Activated CD4-positive, alpha-beta T cell treated with anti-CD3 and anti-CD28 coated beads for 36 hours (primary cell): Measurements from ENCODE around the gene CARTPT. TPM values are rescaled to one million over a fixed set of nuclear protein-coding genes. Genes with fewer than 3 reads are reported as not detected.

Experiments used
- ATAC-seq: fragments of 200-7000 bp; cut with Tn5 transposase; one replicate; pipeline ENCODE4 v1.10.0; 2021; ENCODE audit warnings: mild to moderate bottlenecking, moderate library complexity
- CTCF ChIA-PET: fragments of 350-600 bp; sonication (Branson Sonifier 250); formaldehyde crosslinking; loops from one replicate; lab custom pipeline; 2021; ENCODE audit warnings: antibody characterized with exemption; lab: Charles Lee
- POLR2A ChIA-PET: fragments of 350-600 bp; sonication (Branson Sonifier 250); formaldehyde crosslinking; loops from one replicate; lab custom pipeline; 2021; ENCODE audit warnings: antibody characterized with exemption, inconsistent platforms; lab: Charles Lee
- DNase-seq: peaks from one replicate; pipeline ENCODE4 v3.0.0-alpha.2; 2020
- H3K27ac Mint-ChIP-seq: one replicate; pipeline ENCODE4 v1.8.0; 2021; ENCODE audit warnings: mixed read lengths
- H3K27me3 Mint-ChIP-seq: one replicate; pipeline ENCODE4 v1.8.0; 2021; ENCODE audit warnings: mixed read lengths
- H3K36me3 Mint-ChIP-seq: one replicate; pipeline ENCODE4 v1.8.0; 2021; ENCODE audit warnings: low read depth, mixed read lengths
- H3K4me1 Mint-ChIP-seq: one replicate; pipeline ENCODE4 v1.8.0; 2021; ENCODE audit warnings: mixed read lengths
- H3K4me3 Mint-ChIP-seq: one replicate; pipeline ENCODE4 v1.8.0; 2021; ENCODE audit warnings: mild to moderate bottlenecking, moderate library complexity, mixed read lengths
- H3K9me3 Mint-ChIP-seq: one replicate; pipeline ENCODE4 v1.8.0; 2021; ENCODE audit warnings: low read depth, mixed read lengths
- intact Hi-C, 2 experiments: fragments of 100-400 bp; cut with DNase I in 1 of 2; cut with micrococcal nuclease in 1 of 2; formaldehyde crosslinking; loops; one replicate each; pipeline versions ENCODE4 v1.14.2 to v1.15.1; 2022 to 2024; cut with DNase I, micrococcal nuclease
- total RNA-seq, 2 experiments: library from RNA; stranded (reverse); gene quantifications; one replicate each; pipeline ENCODE4 v1.2.3, GENCODE V29; 2021

CARTPT gene
- total RNA-seq, 2 experiments from 2014 or later = not detected

- no peak overlapping the region for H3K27ac Mint-ChIP-seq
- ATAC-seq (no peak), DNase-seq (no peak)
- H3K27me3 Mint-ChIP-seq = peaks cover 14% of the 10 kb centered on the region
- H3K36me3 Mint-ChIP-seq = no peaks in the 10 kb centered on the region
- no peaks in the 10 kb centered on the region for H3K4me1 Mint-ChIP-seq
- H3K4me3 Mint-ChIP-seq = no peak overlapping the region
- CTCF ChIA-PET = interaction anchor here (0.6 kb wide), 1 partner anchor 244 kb away, joined by 3 read pairs; no protein-coding TSS in a partner anchor
- intact Hi-C loops = no loop called here
- POLR2A ChIA-PET = no interaction called here
- H3K9me3 Mint-ChIP-seq = no peaks in the 10 kb centered on the region
Observed at GRCh38 chr5:71737931-71738539, 19.0 kb downstream of the CARTPT start.

GRCh38 chr5:71738662-71739361 lies 19.7 kb downstream of the CARTPT start:
- intact Hi-C loops = no loop called here
- Mint-ChIP-seq H3K27me3 (peaks cover 14% of the 10 kb centered on the region), H3K27ac (no peak overlapping the region), H3K9me3 (no peaks in the 10 kb centered on the region), H3K4me1 (no peaks in the 10 kb centered on the region), H3K36me3 (no peaks in the 10 kb centered on the region), H3K4me3 (no peak overlapping the region)
- DNase-seq = no peak
- CTCF ChIA-PET = interaction anchor here (0.6 kb wide), 2 partner anchors 35 to 243 kb away, joined by 3 read pairs; no protein-coding TSS in a partner anchor
- POLR2A ChIA-PET = no interaction called here
- ATAC-seq = no peak

GRCh38 chr5:71740015-71740753 lies 21.1 kb downstream of the CARTPT start:
- POLR2A ChIA-PET = no interaction called here
- no peak overlapping the region for H3K27ac Mint-ChIP-seq
- intact Hi-C loops = no loop called here

GRCh38 chr5:71743155-71743554 lies 24.1 kb downstream of the CARTPT start:
- no peaks in the 10 kb centered on the region for H3K9me3 Mint-ChIP-seq
- peaks cover 11% of the 10 kb centered on the region for H3K27me3 Mint-ChIP-seq
- no peak overlapping the region for H3K27ac Mint-ChIP-seq
- no peak for DNase-seq
- no peak for ATAC-seq
- H3K4me3 Mint-ChIP-seq = no peak overlapping the region
- POLR2A ChIA-PET = no interaction called here
- CTCF ChIA-PET = no interaction called here
- H3K36me3 Mint-ChIP-seq = no peaks in the 10 kb centered on the region
- H3K4me1 Mint-ChIP-seq = no peaks in the 10 kb centered on the region
- intact Hi-C loops = no loop called here

More at GRCh38 chr5:71740015-71740753, 21.1 kb downstream of the CARTPT start:
- CTCF ChIA-PET = no interaction called here
- H3K4me1 Mint-ChIP-seq = no peaks in the 10 kb centered on the region
- no peak overlapping the region for H3K4me3 Mint-ChIP-seq
- DNase-seq = no peak
- no peaks in the 10 kb centered on the region for H3K36me3 Mint-ChIP-seq
- peaks cover 14% of the 10 kb centered on the region for H3K27me3 Mint-ChIP-seq
- no peaks in the 10 kb centered on the region for H3K9me3 Mint-ChIP-seq
- ATAC-seq = no peak

- DNase-seq = no peak
- H3K4me3 Mint-ChIP-seq = no peak overlapping the region
Observed at GRCh38 chr5:71744009-71744790, 25.1 kb downstream of the CARTPT start.

GRCh38 chr5:71747182-71747581 lies 28.1 kb downstream of the CARTPT start:
- POLR2A ChIA-PET = no interaction called here
- Mint-ChIP-seq H3K27me3 (peaks cover 4% of the 10 kb centered on the region), H3K4me1 (no peaks in the 10 kb centered on the region), H3K36me3 (no peaks in the 10 kb centered on the region), H3K27ac (no peak overlapping the region), H3K4me3 (no peak overlapping the region), H3K9me3 (no peaks in the 10 kb centered on the region)
- ATAC-seq (no peak), DNase-seq (no peak)
- CTCF ChIA-PET = no interaction called here
- intact Hi-C loops = no loop called here

More at GRCh38 chr5:71744009-71744790, 25.1 kb downstream of the CARTPT start:
- CTCF ChIA-PET = interaction anchor here (0.8 kb wide), 1 partner anchor 84 kb away, joined by 4 read pairs; no protein-coding TSS in a partner anchor
- Mint-ChIP-seq H3K36me3 (no peaks in the 10 kb centered on the region), H3K27ac (no peak overlapping the region), H3K27me3 (peaks cover 9% of the 10 kb centered on the region), H3K4me1 (no peaks in the 10 kb centered on the region), H3K9me3 (no peaks in the 10 kb centered on the region)
- POLR2A ChIA-PET = no interaction called here
- intact Hi-C loops = no loop called here
- no peak for ATAC-seq

GRCh38 chr5:71748360-71748759 lies 29.3 kb downstream of the CARTPT start:
- DNase-seq (no peak), ATAC-seq (no peak)
- Mint-ChIP-seq H3K27ac (no peak overlapping the region), H3K4me3 (no peak overlapping the region), H3K27me3 (peaks cover 4% of the 10 kb centered on the region), H3K9me3 (no peaks in the 10 kb centered on the region), H3K36me3 (no peaks in the 10 kb centered on the region), H3K4me1 (no peaks in the 10 kb centered on the region)
- ChIA-PET POLR2A (no interaction called here), CTCF (no interaction called here)
- intact Hi-C loops = no loop called here

- H3K36me3 Mint-ChIP-seq = no peaks in the 10 kb centered on the region
- no peaks in the 10 kb centered on the region for H3K4me1 Mint-ChIP-seq
- ChIA-PET POLR2A (no interaction called here), CTCF (no interaction called here)
- ATAC-seq (no peak), DNase-seq (no peak)
- H3K9me3 Mint-ChIP-seq = no peaks in the 10 kb centered on the region
- no peak overlapping the region for H3K27ac Mint-ChIP-seq
- no peak overlapping the region for H3K4me3 Mint-ChIP-seq
- intact Hi-C loops = loop anchor here in 1 of 2 experiments (10.0 kb wide), 1 partner anchor 187 kb away; no protein-coding TSS in a partner anchor
- H3K27me3 Mint-ChIP-seq = no peaks in the 10 kb centered on the region
Observed at GRCh38 chr5:71751422-71751821, 32.3 kb downstream of the CARTPT start.

- no peak for DNase-seq
- intact Hi-C loops = loop anchor here in 1 of 2 experiments (2.0 to 10.0 kb wide), 2 partner anchors 96 to 188 kb away; no protein-coding TSS in a partner anchor
Observed at GRCh38 chr5:71752441-71753190, 33.5 kb downstream of the CARTPT start.

More at GRCh38 chr5:71752441-71753190, 33.5 kb downstream of the CARTPT start:
- CTCF ChIA-PET = no interaction called here
- no peak overlapping the region for H3K4me3 Mint-ChIP-seq
- no peak for ATAC-seq
- H3K27me3 Mint-ChIP-seq = no peaks in the 10 kb centered on the region
- H3K9me3 Mint-ChIP-seq = no peaks in the 10 kb centered on the region
- H3K4me1 Mint-ChIP-seq = peaks cover 2% of the 10 kb centered on the region
- no peak overlapping the region for H3K27ac Mint-ChIP-seq
- POLR2A ChIA-PET = no interaction called here
- H3K36me3 Mint-ChIP-seq = no peaks in the 10 kb centered on the region
